Measurements from ENCODE around the gene FAM216A.

GRCh38 chr12:110466791-110467190 is 1.9 kb upstream of the FAM216A start:
- no peak for TF ChIP-seq EZH2phosphoT487 (IDR thresholded peaks at IDR 0.05; ENCODE audit: insufficient read depth, low read depth)
- no peak for TF ChIP-seq EZH2 (IDR thresholded peaks at IDR 0.05; ENCODE audit: insufficient read depth, poor library complexity, severe bottlenecking)
